Kidney (tissue), 14 donors: ENCODE results near the gene ALDOC. TPM values are rescaled to one million over a fixed set of nuclear protein-coding genes. Genes with fewer than 3 reads are reported as not detected.

ENCODE experiments used
- DNase-seq, 5 donors: peaks; one replicate each; pipeline ENCODE4 v3.0.0-alpha.2; 2013 to 2020
- FAIRE-seq: peaks from 2 replicates; lab custom pipeline; 2012; peaks lifted over from hg19 to GRCh38; lab: Jason Lieb, UNC
- H3K27ac ChIP-seq, 2 donors: one replicate each; pipeline ENCODE4 v1.7.0; 2013; ENCODE audit warnings: low read depth in 2 of 2, low read length in 2 of 2, inconsistent platforms in 1 of 2
- H3K27me3 ChIP-seq: one replicate; pipeline ENCODE4 v1.7.1; 2013; ENCODE audit warnings: low read length, inconsistent platforms; ENCODE audit not compliant: control insufficient read depth, insufficient read depth
- H3K36me3 ChIP-seq, 3 donors: one replicate each; pipeline versions ENCODE4 v1.7.0 to v1.7.1; 2013; ENCODE audit warnings: low read length in 3 of 3, control low read depth in 1 of 3, inconsistent platforms in 1 of 3; ENCODE audit not compliant: insufficient read depth in 3 of 3, control insufficient read depth in 2 of 3
- H3K4me1 ChIP-seq, 3 donors: one replicate each; pipeline versions ENCODE4 v1.7.0 to v1.7.1; 2013; ENCODE audit warnings: low read length in 3 of 3, inconsistent platforms in 1 of 3, low read depth in 1 of 3; ENCODE audit not compliant: control insufficient read depth in 2 of 3, insufficient read depth in 2 of 3
- H3K4me3 ChIP-seq, 3 donors: one replicate each; pipeline versions ENCODE4 v1.7.0 to v1.8.1; 2013; ENCODE audit warnings: low read length in 3 of 3, control low read depth in 1 of 3, inconsistent platforms in 1 of 3
- H3K9ac ChIP-seq, 3 donors: one replicate each; pipeline versions ENCODE4 v1.7.0 to v1.7.1; 2013; ENCODE audit warnings: low read length in 3 of 3, control low read depth in 1 of 3, inconsistent platforms in 1 of 3
- H3K9me3 ChIP-seq, 3 donors: one replicate each; pipeline versions ENCODE4 v1.7.0 to v1.7.1; 2013; ENCODE audit warnings: low read length in 3 of 3, control low read depth in 1 of 3, inconsistent platforms in 1 of 3; ENCODE audit not compliant: control insufficient read depth in 2 of 3, insufficient read depth in 1 of 3
- CTCF ChIP-seq: IDR thresholded peaks from 3 replicates; pipeline ENCODE4 v1.5.1; 2012; ENCODE audit warnings: mild to moderate bottlenecking, moderate library complexity, borderline replicate concordance; ENCODE audit not compliant: insufficient read depth; ENCODE audit errors: extremely low read depth
- intact Hi-C: fragments of 100-400 bp; cut with DNase I; formaldehyde crosslinking; loops from one replicate; pipeline ENCODE4 v1.11.1; 2022
- polyA plus RNA-seq: library from polyadenylated mRNA; stranded (reverse); fragments of 350-450 nt; fragmentation: Illumina TruSeq; extraction: RNeasy Lipid Tissue Mini Kit (QIAGEN cat#74804); gene quantifications from one replicate; pipeline ENCODE4 v1.2.3, GENCODE V29; 2014; ENCODE audit warnings: low read depth, low replicate concordance; ENCODE audit not compliant: insufficient read depth
- total RNA-seq: library from RNA; stranded (reverse); fragmentation: NEBNext Ultra II Directional; extraction: Animal tissue kit (Norgen Biotek cat#: 25700); gene quantifications from one replicate; pipeline ENCODE4 v1.2.1, GENCODE V29; 2021
- donor health status: control.
- donor health status: control.
- donor health status: control.
- donor health status: control.
- donor health status: control.
- donor health status: DM: yes; HTN: yes; CAD: no.
- donor health status: Normal renal cell carcinoma (clear cell type).

ALDOC gene
- total and polyA plus RNA-seq, 2 donors from 2014 or later: 7.1 to 21.9 TPM

- Histone ChIP-seq H3K27me3 (no peaks in the 10 kb centered on the region), H3K4me1 (peaks cover 2 to 12% (median 8%) of the 10 kb centered on the region in 3 donors), H3K9me3 (no peaks in the 10 kb centered on the region), H3K4me3 (no peak overlapping the region), H3K36me3 (peaks cover 7 to 45% (median 38%) of the 10 kb centered on the region in 3 donors), H3K9ac (no peak overlapping the region), H3K27ac (no peak overlapping the region)
- FAIRE-seq: no peak
- intact Hi-C loops: no loop called here
- TF ChIP-seq CTCF: no peak
- peak in 1 of 5 donors; percentile 48 for DNase-seq
Measured at GRCh38 chr17:28554565-28554964, 22.1 kb downstream of the ALDOC start.

GRCh38 chr17:28553000-28553505, 23.6 kb downstream of the ALDOC start:
- FAIRE-seq (no peak), DNase-seq (peak in 1 of 5 donors; percentile 19)
- Histone ChIP-seq H3K9me3 (no peaks in the 10 kb centered on the region), H3K9ac (peak overlapping the region in 1 of 3 donors; percentile 66), H3K4me1 (peaks cover 2 to 12% (median 8%) of the 10 kb centered on the region in 3 donors), H3K4me3 (peak overlapping the region in 2 of 3 donors; percentile 65 to 69), H3K27me3 (no peaks in the 10 kb centered on the region), H3K27ac (no peak overlapping the region), H3K36me3 (peaks cover 7 to 40% (median 35%) of the 10 kb centered on the region in 3 donors)
- no peak for TF ChIP-seq CTCF
- intact Hi-C loops: no loop called here

GRCh38 chr17:28552176-28552999, 24.3 kb downstream of the ALDOC start, which contains the start of gene UNC119:
UNC119 (minus strand) TSS chr17:28552624; CDS start chr17:28552557, 67 bp downstream.
- Histone ChIP-seq H3K4me1 (peaks cover 2 to 12% (median 8%) of the 10 kb centered on the region in 3 donors), H3K9me3 (no peaks in the 10 kb centered on the region), H3K4me3 (peak within 1 kb of the TSS; percentile 13 to 69 (median 65)), H3K36me3 (peaks cover 7 to 33% (median 30%) of the 10 kb centered on the region in 3 donors), H3K27ac (no peak within 1 kb of the TSS), H3K27me3 (no peaks in the 10 kb centered on the region), H3K9ac (peak within 1 kb of the TSS; percentile 37 to 66 (median 43))
- TF ChIP-seq CTCF: no peak
- no peak for FAIRE-seq
- peak; percentile 86 to 95 (median 91) for DNase-seq
- intact Hi-C loops: no loop called here
